K562 (cell line): Measurements from ENCODE around the gene RTP3.

Experiments
- CTBP1 ChIP-seq: fragments of 450-650 bp; IDR thresholded peaks from 2 replicates; pipeline ENCODE4 v1.6.1; 2016; ENCODE audit warnings: borderline replicate concordance
- MAZ ChIP-seq, 2 experiments: fragments of 450-650 bp in 1 of 2; sonication (generic) in 1 of 2; formaldehyde crosslinking; IDR thresholded peaks in 1 of 2; conservative IDR thresholded peaks in 1 of 2; 2 replicates each; pipeline versions ENCODE4 v1.4.0 to v1.5.0; 2020; ENCODE audit warnings: mild to moderate bottlenecking in 1 of 2, missing genetic modification reagents in 1 of 2
- NFE2 ChIP-seq: IDR thresholded peaks from 2 replicates; pipeline ENCODE4 v1.6.1; 2014; ENCODE audit warnings: antibody characterized with exemption, low read depth
- POLR2A ChIP-seq: fragments of 450-650 bp; conservative IDR thresholded peaks from 2 replicates; pipeline ENCODE4 v1.6.1; 2016
- REST ChIP-seq, 2 experiments: fragments of 450-650 bp; formaldehyde crosslinking in 1 of 2; IDR thresholded peaks; 2 replicates each; pipeline versions ENCODE4 v1.4.0 to v1.6.1; 2014 to 2020; ENCODE audit warnings: mild to moderate bottlenecking in 2 of 2, borderline replicate concordance in 1 of 2, low read depth in 1 of 2
- SREBF2 ChIP-seq: sonication (generic); formaldehyde crosslinking; IDR thresholded peaks from 2 replicates; pipeline ENCODE4 v1.4.0; 2020; ENCODE audit warnings: mild to moderate bottlenecking, missing genetic modification reagents
- ZBTB7A ChIP-seq: IDR thresholded peaks from 2 replicates; pipeline ENCODE4 v1.6.1; 2011; ENCODE audit warnings: low read depth, mild to moderate bottlenecking, low read length, moderate library complexity, borderline replicate concordance; ENCODE audit not compliant: control insufficient read depth

- TF ChIP-seq NFE2 (no peak), MAZ (CRISPR knock-in tag; conservative IDR thresholded peaks at IDR 0.05 in 1 of 2, IDR thresholded peaks at IDR 0.05 in 1 of 2) (no peak), CTBP1 (no peak), ZBTB7A (no peak), SREBF2 (CRISPR knock-in tag) (no peak), REST (IDR thresholded peaks at IDR 0.05; ENCODE audit: borderline replicate concordance) (no peak), REST (CRISPR knock-in tag; IDR thresholded peaks at IDR 0.05; ENCODE audit: low read depth) (no peak), POLR2A (no peak)
Measured at GRCh38 chr3:46489381-46489780, 8.4 kb upstream of the RTP3 start.
